Neural progenitor cell (in vitro differentiated cells): ENCODE results near the gene USP7. TPM values are rescaled to one million over a fixed set of nuclear protein-coding genes. Genes with fewer than 3 reads are reported as not detected.
"Not testable (repeated sequence)": the region's sequence is repeated elsewhere in the genome, so short reads cannot be mapped to it uniquely, and the experiment has no call there.

Source experiments
- DNase-seq: peaks from one replicate; pipeline ENCODE4 v3.0.0-alpha.2; 2016; ENCODE audit warnings: low spot score
- H2AFZ ChIP-seq: fragments of 200-600 bp; sonication (generic); replicated peaks from 2 replicates; pipeline ENCODE4 v1.6.1; 2016; ENCODE audit warnings: antibody characterized with exemption
- H3F3A ChIP-seq: fragments of 200-600 bp; sonication (generic); 2 replicates; pipeline ENCODE4 v1.6.1; 2016; ENCODE audit warnings: antibody characterized with exemption, low read depth
- H3K27ac ChIP-seq: fragments of 200-600 bp; sonication (generic); 2 replicates; pipeline ENCODE4 v1.5.1; 2016; ENCODE audit warnings: mild to moderate bottlenecking
- H3K27me3 ChIP-seq: fragments of 200-600 bp; sonication (generic); 2 replicates; pipeline ENCODE4 v1.6.1; 2016; ENCODE audit warnings: mild to moderate bottlenecking, moderate library complexity
- H3K36me3 ChIP-seq: fragments of 200-600 bp; sonication (generic); 2 replicates; pipeline ENCODE4 v1.5.1; 2016
- H3K4me1 ChIP-seq: fragments of 200-600 bp; sonication (generic); 2 replicates; pipeline ENCODE4 v1.6.1; 2016; ENCODE audit warnings: mixed run types
- H3K4me2 ChIP-seq: fragments of 200-600 bp; sonication (generic); 2 replicates; pipeline ENCODE4 v1.6.1; 2016
- H3K4me3 ChIP-seq: fragments of 200-600 bp; sonication (generic); 2 replicates; pipeline ENCODE4 v1.5.1; 2016
- H3K79me2 ChIP-seq: fragments of 200-600 bp; sonication (generic); 2 replicates; pipeline ENCODE4 v1.6.1; 2016; ENCODE audit warnings: low read depth
- H3K9ac ChIP-seq: fragments of 200-600 bp; sonication (generic); 2 replicates; pipeline ENCODE4 v1.6.1; 2016
- H3K9me3 ChIP-seq: fragments of 200-600 bp; sonication (generic); 2 replicates; pipeline ENCODE4 v1.5.1; 2016; ENCODE audit warnings: low read depth
- H4K20me1 ChIP-seq: fragments of 200-600 bp; sonication (generic); 2 replicates; pipeline ENCODE4 v1.6.1; 2016; ENCODE audit warnings: low read depth
- H3K27ac Mint-ChIP-seq: 3 replicates; pipeline ENCODE4 v1.8.0; 2021; ENCODE audit warnings: mixed read lengths
- H3K27me3 Mint-ChIP-seq: 2 replicates; pipeline ENCODE4 v1.8.0; 2022; ENCODE audit warnings: low read depth, mild to moderate bottlenecking, inconsistent platforms, moderate library complexity, mixed read lengths; ENCODE audit not compliant: insufficient read depth
- H3K36me3 Mint-ChIP-seq: 3 replicates; pipeline ENCODE4 v1.8.0; 2021; ENCODE audit warnings: mixed read lengths
- H3K4me1 Mint-ChIP-seq: 3 replicates; pipeline ENCODE4 v1.8.0; 2021; ENCODE audit warnings: mixed read lengths
- H3K4me3 Mint-ChIP-seq: 3 replicates; pipeline ENCODE4 v1.8.0; 2021; ENCODE audit warnings: mild to moderate bottlenecking, moderate library complexity, mixed read lengths
- H3K9me3 Mint-ChIP-seq: 3 replicates; pipeline ENCODE4 v1.8.0; 2020; ENCODE audit warnings: mixed read lengths
- CTCF ChIP-seq: fragments of 200-600 bp; sonication (generic); IDR thresholded peaks from 2 replicates; pipeline ENCODE4 v1.5.1; 2017; ENCODE audit warnings: antibody characterized with exemption, mild to moderate bottlenecking
- EZH2 ChIP-seq: fragments of 200-600 bp; sonication (generic); IDR thresholded peaks from 2 replicates; pipeline ENCODE4 v1.6.1; 2017; ENCODE audit warnings: antibody characterized with exemption, mild to moderate bottlenecking, moderate library complexity
- EZH2phosphoT487 ChIP-seq: fragments of 200-600 bp; sonication (generic); IDR thresholded peaks from 2 replicates; pipeline ENCODE4 v1.6.1; 2017; ENCODE audit warnings: antibody characterized with exemption
- total RNA-seq: library from RNA; depleted of rRNA; stranded (reverse); fragments of >200 nt; gene quantifications from 2 replicates; pipeline ENCODE4 v1.2.3, GENCODE V29; 2015; ENCODE audit warnings: low replicate concordance

The USP7 gene
- total RNA-seq, 1 donor from 2014 or later = 90.3 TPM

GRCh38 chr16:8845699-8846298 is 117.9 kb downstream of the USP7 start:
- no peaks in the 10 kb centered on the region for H3K4me1 ChIP-seq

GRCh38 chr16:8843296-8843695 is 120.4 kb downstream of the USP7 start:
- H3K4me2 ChIP-seq, H3K4me3 Mint-ChIP-seq, H3K9me3 ChIP-seq, H3K36me3 ChIP-seq, H3K27me3 ChIP-seq, H3K4me1 Mint-ChIP-seq, H3K27ac Mint-ChIP-seq, H2AFZ ChIP-seq, H3K9ac ChIP-seq, H3K4me1 ChIP-seq, H3K27ac ChIP-seq, H3K27me3 Mint-ChIP-seq, H3K4me3 ChIP-seq, H3K9me3 Mint-ChIP-seq, H4K20me1 ChIP-seq, DNase-seq, H3F3A ChIP-seq: not testable (repeated sequence)
- peaks cover 22% of the 10 kb centered on the region for H3K36me3 Mint-ChIP-seq
- H3K79me2 ChIP-seq = peaks cover 25% of the 10 kb centered on the region

More at GRCh38 chr16:8845699-8846298, 117.9 kb downstream of the USP7 start:
- Histone ChIP-seq H3K27ac (no peak overlapping the region), H3F3A (peaks cover 12% of the 10 kb centered on the region), H2AFZ (no peak overlapping the region), H3K27me3 (no peaks in the 10 kb centered on the region), H3K79me2 (peaks cover 15% of the 10 kb centered on the region), H3K9ac (no peak overlapping the region), H3K4me2 (no peak overlapping the region), H3K9me3 (no peaks in the 10 kb centered on the region), H4K20me1 (peaks cover 3% of the 10 kb centered on the region), H3K36me3 (no peaks in the 10 kb centered on the region), H3K4me3 (no peak overlapping the region)
- no peak for DNase-seq
- H3K36me3 Mint-ChIP-seq = peaks cover 31% of the 10 kb centered on the region
- peaks cover 7% of the 10 kb centered on the region for H3K27me3 Mint-ChIP-seq
- TF ChIP-seq CTCF = no peak
- no peak for TF ChIP-seq EZH2
- TF ChIP-seq EZH2phosphoT487 = no peak
- no peak overlapping the region for H3K27ac Mint-ChIP-seq
- no peak overlapping the region for H3K4me3 Mint-ChIP-seq
- H3K4me1 Mint-ChIP-seq = peaks cover 21% of the 10 kb centered on the region
- H3K9me3 Mint-ChIP-seq = no peaks in the 10 kb centered on the region

Other genes starting within 250 kb of the USP7 start
- 6.4 and 9.9 TPM in 2 replicates for gene TMEM186, start 166.3 kb downstream of the USP7 start, total RNA-seq
- gene PMM2, start 166.1 kb downstream of the USP7 start, total RNA-seq = 12.5 and 22.2 TPM in 2 replicates
- gene CARHSP1, start 94.9 kb downstream of the USP7 start, total RNA-seq = 115 and 269 TPM in 2 replicates
- gene LITAFD, start 81.6 kb downstream of the USP7 start, total RNA-seq = not detected in 2 replicates
- 64.2 and 77.3 TPM in 2 replicates for gene HAPSTR1, start 127.7 kb upstream of the USP7 start, total RNA-seq